Bronchial epithelial cell (primary cell): ENCODE data around the gene TM9SF4. TPM values are rescaled to one million over a fixed set of nuclear protein-coding genes. Genes with fewer than 3 reads are reported as not detected.

ENCODE experiments used
- DNase-seq: peaks from one replicate; pipeline ENCODE4 v3.0.0-alpha.2; 2010; ENCODE audit warnings: low read depth
- FAIRE-seq: peaks from 2 replicates; lab custom pipeline; 2011; peaks lifted over from hg19 to GRCh38; lab: Jason Lieb, UNC
- H3K27me3 ChIP-seq: 2 replicates; pipeline ENCODE4 v1.5.1; 2011; ENCODE audit warnings: low read length; ENCODE audit not compliant: control insufficient read depth, insufficient read depth
- H3K36me3 ChIP-seq: 2 replicates; pipeline ENCODE4 v1.5.1; 2011; ENCODE audit warnings: low read length; ENCODE audit not compliant: control insufficient read depth, insufficient read depth
- H3K4me3 ChIP-seq: 2 replicates; pipeline ENCODE4 v1.5.1; 2011; ENCODE audit warnings: mild to moderate bottlenecking, low read depth, low read length, control low read depth
- total RNA-seq: library from RNA; depleted of rRNA; stranded (reverse); fragments of >200 nt; gene quantifications from 2 replicates; pipeline ENCODE4 v1.2.1, GENCODE V29; 2014
- TF ChIP-seq, protein P1 (sequence below): IDR thresholded peaks from 2 replicates; pipeline ENCODE4 v1.5.1; 2011; ENCODE audit warnings: mild to moderate bottlenecking, moderate library complexity, low read length, control low read depth, inconsistent platforms; ENCODE audit not compliant: insufficient read depth, severe bottlenecking

TM9SF4 gene
- total RNA-seq, 1 donor from 2014 or later, result 19.0 TPM

DNA sequence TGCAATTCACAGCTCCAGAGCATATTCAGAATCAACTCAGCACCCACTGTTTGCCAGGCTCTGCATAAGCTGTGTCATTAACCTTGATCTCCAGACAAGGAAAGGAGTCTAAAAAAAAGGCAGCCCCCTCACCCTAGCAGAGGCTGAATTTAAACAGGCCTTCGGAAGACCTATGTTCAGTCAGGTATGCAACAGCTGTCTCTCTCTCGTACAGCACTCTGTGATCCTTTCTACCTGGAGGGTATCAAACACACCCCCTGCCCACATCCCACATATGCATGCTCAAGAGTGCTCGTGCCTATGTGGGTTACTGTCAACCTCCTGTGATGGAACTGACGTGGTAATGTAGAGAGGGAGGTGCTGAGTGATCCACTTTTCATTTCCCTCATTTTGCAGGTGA, 89.5 kb downstream of the TM9SF4 start:
- Histone ChIP-seq H3K27me3 (no peaks in the 10 kb centered on the region), H3K4me3 (no peak overlapping the region), H3K36me3 (peaks cover 30% of the 10 kb centered on the region)
- TF ChIP-seq, protein P1, sequence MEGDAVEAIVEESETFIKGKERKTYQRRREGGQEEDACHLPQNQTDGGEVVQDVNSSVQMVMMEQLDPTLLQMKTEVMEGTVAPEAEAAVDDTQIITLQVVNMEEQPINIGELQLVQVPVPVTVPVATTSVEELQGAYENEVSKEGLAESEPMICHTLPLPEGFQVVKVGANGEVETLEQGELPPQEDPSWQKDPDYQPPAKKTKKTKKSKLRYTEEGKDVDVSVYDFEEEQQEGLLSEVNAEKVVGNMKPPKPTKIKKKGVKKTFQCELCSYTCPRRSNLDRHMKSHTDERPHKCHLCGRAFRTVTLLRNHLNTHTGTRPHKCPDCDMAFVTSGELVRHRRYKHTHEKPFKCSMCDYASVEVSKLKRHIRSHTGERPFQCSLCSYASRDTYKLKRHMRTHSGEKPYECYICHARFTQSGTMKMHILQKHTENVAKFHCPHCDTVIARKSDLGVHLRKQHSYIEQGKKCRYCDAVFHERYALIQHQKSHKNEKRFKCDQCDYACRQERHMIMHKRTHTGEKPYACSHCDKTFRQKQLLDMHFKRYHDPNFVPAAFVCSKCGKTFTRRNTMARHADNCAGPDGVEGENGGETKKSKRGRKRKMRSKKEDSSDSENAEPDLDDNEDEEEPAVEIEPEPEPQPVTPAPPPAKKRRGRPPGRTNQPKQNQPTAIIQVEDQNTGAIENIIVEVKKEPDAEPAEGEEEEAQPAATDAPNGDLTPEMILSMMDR, result no peak
- DNase-seq (no peak), FAIRE-seq (no peak)

DNA sequence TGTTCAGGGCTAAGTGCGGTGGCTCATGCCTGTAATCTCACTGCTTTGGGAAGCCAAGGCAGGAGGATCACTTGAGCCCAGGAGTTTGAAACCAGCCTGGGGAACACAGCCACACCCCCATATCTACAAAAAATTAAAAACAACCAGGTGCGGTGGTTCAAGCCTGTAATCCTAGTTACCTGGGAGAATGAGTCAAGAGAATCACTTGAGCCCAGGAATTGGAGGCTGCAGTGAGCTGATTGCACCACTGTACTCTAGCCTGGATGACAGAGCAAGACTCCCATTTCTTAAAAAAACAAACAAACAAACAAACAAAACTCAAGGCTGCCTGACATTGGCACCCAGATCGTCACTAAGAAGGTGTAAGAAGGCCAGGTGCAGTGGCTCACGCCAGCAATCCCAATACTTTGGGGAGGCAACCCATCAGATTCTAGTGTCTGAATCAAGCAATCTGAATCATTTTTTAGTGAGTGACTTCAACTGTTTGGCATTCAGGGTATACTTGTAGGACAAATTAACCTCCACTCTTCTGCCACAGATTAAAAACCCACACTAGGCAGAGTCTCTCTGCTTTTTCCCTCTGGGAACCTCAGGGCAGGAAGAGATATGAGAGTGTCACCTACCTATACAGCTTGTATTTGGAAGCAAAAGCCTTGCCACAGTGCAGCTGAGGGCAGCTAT, 91.9 kb downstream of the TM9SF4 start:
- TF ChIP-seq, protein P1, result no peak
- FAIRE-seq (no peak), DNase-seq (peak; percentile 65)
- peaks cover 19% of the 10 kb centered on the region for H3K36me3 ChIP-seq
- no peaks in the 10 kb centered on the region for H3K27me3 ChIP-seq
- H3K4me3 ChIP-seq, result no peak overlapping the region

DNA sequence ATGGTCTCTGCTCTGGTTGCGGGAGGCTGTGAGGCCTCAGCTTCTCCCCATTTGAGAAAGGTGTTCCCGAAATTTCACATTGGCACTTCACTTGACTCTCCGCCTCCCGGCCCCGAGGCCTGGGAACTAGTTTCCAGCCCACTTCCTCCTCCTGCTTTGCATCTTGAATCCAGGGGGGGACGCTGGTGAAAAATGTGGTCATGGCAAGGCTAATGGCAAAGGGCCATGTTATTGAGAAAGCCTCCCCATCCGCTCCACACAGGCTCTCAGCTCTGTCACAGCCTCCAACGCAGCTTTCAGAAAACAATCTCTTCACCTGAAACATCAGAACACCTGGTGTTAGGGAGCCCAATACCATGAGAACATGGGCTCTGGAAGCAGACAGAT, 92.5 kb downstream of the TM9SF4 start:
- Histone ChIP-seq H3K27me3 (no peaks in the 10 kb centered on the region), H3K4me3 (no peak overlapping the region), H3K36me3 (peaks cover 15% of the 10 kb centered on the region)
- peak; percentile 35 for DNase-seq
- TF ChIP-seq, protein P1, result no peak
- FAIRE-seq, result no peak

DNA sequence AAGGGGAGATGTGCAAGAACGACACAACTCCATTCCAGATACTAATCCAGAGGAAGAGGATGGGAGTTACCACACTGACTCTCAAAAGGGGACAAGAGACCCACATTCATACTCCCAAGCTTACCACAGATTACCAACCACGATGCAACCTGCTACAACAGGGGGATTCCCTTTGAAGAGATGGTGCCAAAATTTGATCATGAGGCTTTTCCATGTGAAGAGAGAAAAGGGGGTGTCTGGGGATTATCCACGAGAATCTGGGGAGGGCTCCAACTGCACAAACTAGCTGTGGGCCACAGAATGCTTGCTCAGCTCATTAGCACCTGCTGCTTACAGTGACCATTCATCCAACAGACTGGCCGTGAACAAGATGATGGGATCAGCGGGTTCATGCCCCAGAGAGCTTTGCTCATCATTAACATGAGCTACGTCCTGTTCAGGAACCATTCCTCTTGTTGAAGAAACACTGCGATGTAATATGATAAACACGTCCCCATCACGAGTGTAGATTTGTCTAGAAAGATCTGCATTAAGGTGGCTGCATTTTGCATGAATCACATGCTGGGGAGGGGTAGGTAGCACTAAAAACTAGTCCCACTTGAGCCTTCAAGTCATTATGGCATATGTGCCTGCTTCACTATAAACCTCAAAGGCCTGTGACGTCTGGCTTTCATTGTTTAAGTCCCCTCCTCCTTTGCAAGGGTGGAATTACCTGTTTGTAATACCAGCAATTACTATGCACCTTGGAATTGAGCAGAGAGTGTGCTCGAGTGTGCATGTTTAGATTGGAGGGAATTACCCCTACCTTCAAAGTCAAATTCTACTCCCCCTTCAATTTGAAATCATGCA, 94.1 kb downstream of the TM9SF4 start:
- FAIRE-seq, result no peak
- no peaks in the 10 kb centered on the region for H3K27me3 ChIP-seq
- TF ChIP-seq, protein P1, result no peak
- peaks cover 14% of the 10 kb centered on the region for H3K36me3 ChIP-seq
- peak; percentile 90 for DNase-seq
- H3K4me3 ChIP-seq, result no peak overlapping the region

DNA sequence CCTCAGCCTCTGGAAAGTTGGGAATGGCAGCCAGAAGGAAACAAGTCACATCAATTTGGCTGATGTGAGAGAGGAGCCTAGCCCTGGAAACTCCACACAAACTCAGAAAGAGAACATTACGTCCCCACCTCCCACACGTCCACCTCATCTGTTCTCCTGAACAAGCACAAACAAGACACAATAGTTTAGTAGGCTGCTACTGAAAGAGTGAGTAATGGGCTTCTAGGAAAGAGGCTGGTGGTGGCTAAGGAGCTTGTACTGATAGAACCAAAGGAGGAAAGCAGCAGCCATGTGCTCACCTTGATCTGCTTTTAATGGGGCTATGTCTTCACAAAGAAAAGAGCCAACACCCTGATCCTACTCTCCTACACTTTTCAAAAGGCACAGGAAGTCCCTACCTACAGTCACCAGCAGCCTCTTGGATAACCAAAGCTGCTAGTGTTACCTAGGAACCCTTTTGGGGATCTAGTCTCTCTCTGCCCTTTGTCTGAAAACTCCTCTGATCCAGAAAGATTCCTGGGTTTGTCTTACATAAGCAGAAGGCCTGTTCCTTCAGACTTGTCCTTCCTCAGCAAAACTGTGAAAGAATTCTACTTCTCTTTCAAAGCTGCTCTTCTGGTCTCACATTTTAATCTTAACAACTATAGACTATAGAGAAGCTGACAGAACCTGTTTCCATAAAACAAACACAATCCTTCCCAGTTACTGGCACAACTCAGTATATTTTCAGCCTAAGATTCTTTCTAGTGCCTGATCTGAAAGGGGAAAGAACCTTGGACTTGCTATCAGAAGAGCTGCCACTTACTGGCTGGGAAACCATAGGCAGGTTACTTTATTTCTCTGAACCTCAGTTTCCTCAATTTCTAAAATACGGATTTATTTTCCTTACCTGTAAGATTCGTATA, 94.9 kb downstream of the TM9SF4 start:
- Histone ChIP-seq H3K36me3 (peaks cover 11% of the 10 kb centered on the region), H3K27me3 (no peaks in the 10 kb centered on the region), H3K4me3 (no peak overlapping the region)
- DNase-seq, result peak; percentile 94
- TF ChIP-seq, protein P1, result no peak
- FAIRE-seq, result no peak
